Type B pancreatic cell (in vitro differentiated cells): ENCODE results near the gene SDHA. TPM values are rescaled to one million over a fixed set of nuclear protein-coding genes. Genes with fewer than 3 reads are reported as not detected.
A peak's percentile ranks its signal among the peaks of the same experiment; 100 is the strongest.

Experiments used
- DNase-seq: peaks from one replicate; pipeline ENCODE4 v3.0.0; 2021; ENCODE audit warnings: mixed read lengths; ENCODE audit not compliant: unreplicated experiment; ENCODE audit errors: extremely low spot score
- H3K27ac Mint-ChIP-seq: 2 replicates; pipeline ENCODE4 v1.8.0; 2021; ENCODE audit warnings: mild to moderate bottlenecking, mixed read lengths
- H3K27me3 Mint-ChIP-seq: 2 replicates; pipeline ENCODE4 v1.8.0; 2021; ENCODE audit warnings: mixed read lengths
- H3K36me3 Mint-ChIP-seq: 2 replicates; pipeline ENCODE4 v1.8.0; 2021; ENCODE audit warnings: mixed read lengths
- H3K4me1 Mint-ChIP-seq: one replicate; pipeline ENCODE4 v1.8.0; 2021; ENCODE audit warnings: mixed read lengths; ENCODE audit not compliant: unreplicated experiment
- H3K4me3 Mint-ChIP-seq: 2 replicates; pipeline ENCODE4 v1.8.0; 2021; ENCODE audit warnings: mild to moderate bottlenecking, mixed read lengths
- H3K9me3 Mint-ChIP-seq: 2 replicates; pipeline ENCODE4 v1.8.0; 2021; ENCODE audit warnings: mixed read lengths
- CTCF ChIP-seq: fragments of 200-600 bp; sonication (generic); conservative IDR thresholded peaks from 2 replicates; pipeline ENCODE4 v1.5.0; 2021; ENCODE audit warnings: antibody characterized with exemption, mild to moderate bottlenecking
- total RNA-seq: library from RNA; stranded (reverse); gene quantifications from 2 replicates; pipeline ENCODE4 v1.2.1, GENCODE V29; 2021; ENCODE audit warnings: low replicate concordance

SDHA gene
- total RNA-seq, 1 donor from 2014 or later, result 143 TPM

GRCh38 chr5:172421-172820, 45.7 kb upstream of the SDHA start:
- H3K4me3 Mint-ChIP-seq, result no peak overlapping the region
- DNase-seq, result no peak
- H3K27me3 Mint-ChIP-seq, result no peaks in the 10 kb centered on the region
- H3K9me3 Mint-ChIP-seq, result no peaks in the 10 kb centered on the region
- H3K27ac Mint-ChIP-seq, result no peak overlapping the region
- TF ChIP-seq CTCF, result no peak
- peaks cover 6% of the 10 kb centered on the region for H3K36me3 Mint-ChIP-seq
- H3K4me1 Mint-ChIP-seq, result peaks cover 9% of the 10 kb centered on the region

GRCh38 chr5:172841-173251, 45.3 kb upstream of the SDHA start:
- DNase-seq, result no peak
- H3K27ac Mint-ChIP-seq, result no peak overlapping the region
- H3K4me3 Mint-ChIP-seq, result no peak overlapping the region
- peaks cover 9% of the 10 kb centered on the region for H3K4me1 Mint-ChIP-seq
- H3K36me3 Mint-ChIP-seq, result peaks cover 6% of the 10 kb centered on the region
- no peaks in the 10 kb centered on the region for H3K9me3 Mint-ChIP-seq
- no peak for TF ChIP-seq CTCF
- H3K27me3 Mint-ChIP-seq, result no peaks in the 10 kb centered on the region

- H3K27me3 Mint-ChIP-seq, result no peaks in the 10 kb centered on the region
- peak overlapping the region; percentile 61 for H3K27ac Mint-ChIP-seq
- no peak overlapping the region for H3K4me3 Mint-ChIP-seq
- no peak for DNase-seq
- H3K36me3 Mint-ChIP-seq, result peaks cover 6% of the 10 kb centered on the region
- H3K4me1 Mint-ChIP-seq, result peaks cover 6% of the 10 kb centered on the region
- no peaks in the 10 kb centered on the region for H3K9me3 Mint-ChIP-seq
- no peak for TF ChIP-seq CTCF
Observed at GRCh38 chr5:173392-174290, 44.5 kb upstream of the SDHA start.

- Mint-ChIP-seq H3K4me3 (no peak overlapping the region), H3K9me3 (no peaks in the 10 kb centered on the region), H3K27me3 (no peaks in the 10 kb centered on the region), H3K4me1 (peaks cover 5% of the 10 kb centered on the region), H3K27ac (no peak overlapping the region), H3K36me3 (peaks cover 6% of the 10 kb centered on the region)
- no peak for DNase-seq
- no peak for TF ChIP-seq CTCF
Observed at GRCh38 chr5:174291-174600, 43.9 kb upstream of the SDHA start.

- H3K27ac Mint-ChIP-seq, result no peak overlapping the region
Observed at GRCh38 chr5:174876-175465, 43.1 kb upstream of the SDHA start.

More at GRCh38 chr5:174876-175465, 43.1 kb upstream of the SDHA start:
- DNase-seq, result no peak
- no peak for TF ChIP-seq CTCF
- no peaks in the 10 kb centered on the region for H3K27me3 Mint-ChIP-seq
- no peaks in the 10 kb centered on the region for H3K9me3 Mint-ChIP-seq
- peaks cover 5% of the 10 kb centered on the region for H3K4me1 Mint-ChIP-seq
- H3K4me3 Mint-ChIP-seq, result no peak overlapping the region
- peaks cover 6% of the 10 kb centered on the region for H3K36me3 Mint-ChIP-seq
